Measurements from ENCODE around the gene ENKD1. TPM values are rescaled to one million over a fixed set of nuclear protein-coding genes. Genes with fewer than 3 reads are reported as not detected.

The ENKD1 gene
- total and polyA plus RNA-seq, 2 of the 13 experiments (the other 11 are each of a cell fraction or from before 2014, with no cell fraction given) = 10.8 to 20.8 TPM

DNA sequence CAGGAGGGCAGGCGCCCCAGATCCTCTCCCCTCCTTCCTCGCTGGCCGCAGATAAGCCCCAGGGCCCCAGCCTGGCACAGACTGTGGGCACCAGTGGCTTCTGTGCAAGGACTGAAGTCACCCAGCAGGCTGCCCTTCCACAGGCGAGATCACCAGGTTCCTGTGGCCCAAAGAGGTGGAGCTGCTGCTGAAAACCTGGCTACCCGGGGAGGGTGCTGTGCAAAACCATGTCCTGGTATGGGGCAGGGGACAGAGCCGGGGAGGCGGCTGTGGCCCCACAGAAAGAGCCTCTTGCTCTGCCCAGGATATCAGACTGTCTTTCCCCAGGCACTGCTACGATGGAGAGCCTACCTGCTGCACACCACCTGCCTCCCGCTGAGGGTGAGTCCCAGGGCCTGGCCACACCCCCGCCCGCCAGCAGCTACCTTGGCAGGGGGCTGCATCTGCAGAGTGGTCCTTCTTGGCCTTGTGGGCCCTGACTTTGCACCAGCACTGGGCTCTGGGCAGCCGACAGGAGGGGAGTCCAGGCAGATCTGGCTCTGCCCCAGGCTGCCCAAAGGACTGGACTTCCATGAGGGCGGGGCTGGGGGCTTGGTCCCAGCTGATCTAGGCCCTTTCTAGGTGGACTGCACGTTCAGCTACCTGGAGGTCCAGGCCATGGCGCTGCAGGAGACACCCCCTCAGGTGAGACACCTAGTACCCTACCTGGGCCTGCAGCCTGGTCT, 21.0 kb downstream of the ENKD1 start:
- POLR2A ChIA-PET = no interaction called here
- H3K9ac ChIP-seq (ENCODE audit: insufficient read depth, low read depth, low read length) = peak overlapping the region; percentile 11; the same call in 1 of the 2 replicates
- 70% methylated on average over 10 of the region's 15 CpGs for WGBS (ENCODE audit: low lambda C conversion rate)
- intact Hi-C loops (cut with micrococcal nuclease; ENCODE audit: unreplicated experiment) = no loop called here
- H3K79me2 ChIP-seq (ENCODE audit: insufficient read depth, low read length) = no peaks in the 10 kb centered on the region
- H3K36me3 ChIP-seq (replicated peaks in 1 of 2; ENCODE audit: control insufficient read depth in 1 of 2, insufficient read depth in 2 of 2, low read length in 2 of 2) = no peaks in the 10 kb centered on the region
- H3K27ac ChIP-seq (ENCODE audit: extremely low read length, insufficient read depth, low read length) = no peak overlapping the region
- no peak for FAIRE-seq
- H3K4me2 ChIP-seq (ENCODE audit: low read depth, low read length) = peak overlapping the region; percentile 99
- H2AFZ ChIP-seq (ENCODE audit: low read length) = no peak overlapping the region
- in situ Hi-C loops (cut with HindIII; ENCODE audit: extremely low pct_ligation_motif_present, low pct_unique_long_range_greater_than_20kb) = loop anchor here (5.0 kb wide), 1 partner anchor 98 kb away; no protein-coding TSS in a partner anchor
- TF ChIP-seq, protein P1, sequence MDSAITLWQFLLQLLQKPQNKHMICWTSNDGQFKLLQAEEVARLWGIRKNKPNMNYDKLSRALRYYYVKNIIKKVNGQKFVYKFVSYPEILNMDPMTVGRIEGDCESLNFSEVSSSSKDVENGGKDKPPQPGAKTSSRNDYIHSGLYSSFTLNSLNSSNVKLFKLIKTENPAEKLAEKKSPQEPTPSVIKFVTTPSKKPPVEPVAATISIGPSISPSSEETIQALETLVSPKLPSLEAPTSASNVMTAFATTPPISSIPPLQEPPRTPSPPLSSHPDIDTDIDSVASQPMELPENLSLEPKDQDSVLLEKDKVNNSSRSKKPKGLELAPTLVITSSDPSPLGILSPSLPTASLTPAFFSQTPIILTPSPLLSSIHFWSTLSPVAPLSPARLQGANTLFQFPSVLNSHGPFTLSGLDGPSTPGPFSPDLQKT (CRISPR knock-in tag; IDR thresholded peaks at IDR 0.05; ENCODE audit: borderline replicate concordance) = no peak
- TF ChIP-seq KDM2A (CRISPR knock-in tag; IDR thresholded peaks at IDR 0.05; ENCODE audit: borderline replicate concordance, low read depth) (0 out of 2 replicates have a peak, but pooled peaks have one; percentile 31), KLF16 (CRISPR knock-in tag; IDR thresholded peaks at IDR 0.05) (0 out of 4 replicates have a peak, but pooled peaks of 1 of the 2 experiments have one; percentile 29), YEATS4 (CRISPR knock-in tag; IDR thresholded peaks at IDR 0.05; ENCODE audit: borderline replicate concordance) (no peak), MXI1 (IDR thresholded peaks at IDR 0.05; ENCODE audit: borderline replicate concordance, low read depth, low read length) (0 out of 3 replicates have a peak, but pooled peaks have one; percentile 3), HNRNPL (IDR thresholded peaks at IDR 0.05; ENCODE audit: low read depth, low read length) (peak; percentile 80; the same call in 1 of the 2 replicates), ZNF343 (CRISPR knock-in tag; IDR thresholded peaks at IDR 0.05) (0 out of 2 replicates have a peak, but pooled peaks have one; percentile 17), RXRA (CRISPR knock-in tag; IDR thresholded peaks at IDR 0.05) (0 out of 2 replicates have a peak, but pooled peaks have one; percentile 24), SALL2 (CRISPR knock-in tag; IDR thresholded peaks at IDR 0.05) (no peak), MAFG (CRISPR knock-in tag; IDR thresholded peaks at IDR 0.05) (0 out of 2 replicates have a peak, but pooled peaks have one; percentile 12), ZNF572 (CRISPR knock-in tag; IDR thresholded peaks at IDR 0.05) (peak; percentile 89; the same call in 1 of the 2 replicates)
- TF ChIP-seq, protein P2, sequence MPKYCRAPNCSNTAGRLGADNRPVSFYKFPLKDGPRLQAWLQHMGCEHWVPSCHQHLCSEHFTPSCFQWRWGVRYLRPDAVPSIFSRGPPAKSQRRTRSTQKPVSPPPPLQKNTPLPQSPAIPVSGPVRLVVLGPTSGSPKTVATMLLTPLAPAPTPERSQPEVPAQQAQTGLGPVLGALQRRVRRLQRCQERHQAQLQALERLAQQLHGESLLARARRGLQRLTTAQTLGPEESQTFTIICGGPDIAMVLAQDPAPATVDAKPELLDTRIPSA (CRISPR knock-in tag; IDR thresholded peaks at IDR 0.05; ENCODE audit: borderline replicate concordance) = 0 out of 2 replicates have a peak, but pooled peaks have one; percentile 57
- TF ChIP-seq, protein P3, sequence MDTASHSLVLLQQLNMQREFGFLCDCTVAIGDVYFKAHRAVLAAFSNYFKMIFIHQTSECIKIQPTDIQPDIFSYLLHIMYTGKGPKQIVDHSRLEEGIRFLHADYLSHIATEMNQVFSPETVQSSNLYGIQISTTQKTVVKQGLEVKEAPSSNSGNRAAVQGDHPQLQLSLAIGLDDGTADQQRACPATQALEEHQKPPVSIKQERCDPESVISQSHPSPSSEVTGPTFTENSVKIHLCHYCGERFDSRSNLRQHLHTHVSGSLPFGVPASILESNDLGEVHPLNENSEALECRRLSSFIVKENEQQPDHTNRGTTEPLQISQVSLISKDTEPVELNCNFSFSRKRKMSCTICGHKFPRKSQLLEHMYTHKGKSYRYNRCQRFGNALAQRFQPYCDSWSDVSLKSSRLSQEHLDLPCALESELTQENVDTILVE (CRISPR knock-in tag; IDR thresholded peaks at IDR 0.05) = no peak
- TF ChIP-seq, protein P4, sequence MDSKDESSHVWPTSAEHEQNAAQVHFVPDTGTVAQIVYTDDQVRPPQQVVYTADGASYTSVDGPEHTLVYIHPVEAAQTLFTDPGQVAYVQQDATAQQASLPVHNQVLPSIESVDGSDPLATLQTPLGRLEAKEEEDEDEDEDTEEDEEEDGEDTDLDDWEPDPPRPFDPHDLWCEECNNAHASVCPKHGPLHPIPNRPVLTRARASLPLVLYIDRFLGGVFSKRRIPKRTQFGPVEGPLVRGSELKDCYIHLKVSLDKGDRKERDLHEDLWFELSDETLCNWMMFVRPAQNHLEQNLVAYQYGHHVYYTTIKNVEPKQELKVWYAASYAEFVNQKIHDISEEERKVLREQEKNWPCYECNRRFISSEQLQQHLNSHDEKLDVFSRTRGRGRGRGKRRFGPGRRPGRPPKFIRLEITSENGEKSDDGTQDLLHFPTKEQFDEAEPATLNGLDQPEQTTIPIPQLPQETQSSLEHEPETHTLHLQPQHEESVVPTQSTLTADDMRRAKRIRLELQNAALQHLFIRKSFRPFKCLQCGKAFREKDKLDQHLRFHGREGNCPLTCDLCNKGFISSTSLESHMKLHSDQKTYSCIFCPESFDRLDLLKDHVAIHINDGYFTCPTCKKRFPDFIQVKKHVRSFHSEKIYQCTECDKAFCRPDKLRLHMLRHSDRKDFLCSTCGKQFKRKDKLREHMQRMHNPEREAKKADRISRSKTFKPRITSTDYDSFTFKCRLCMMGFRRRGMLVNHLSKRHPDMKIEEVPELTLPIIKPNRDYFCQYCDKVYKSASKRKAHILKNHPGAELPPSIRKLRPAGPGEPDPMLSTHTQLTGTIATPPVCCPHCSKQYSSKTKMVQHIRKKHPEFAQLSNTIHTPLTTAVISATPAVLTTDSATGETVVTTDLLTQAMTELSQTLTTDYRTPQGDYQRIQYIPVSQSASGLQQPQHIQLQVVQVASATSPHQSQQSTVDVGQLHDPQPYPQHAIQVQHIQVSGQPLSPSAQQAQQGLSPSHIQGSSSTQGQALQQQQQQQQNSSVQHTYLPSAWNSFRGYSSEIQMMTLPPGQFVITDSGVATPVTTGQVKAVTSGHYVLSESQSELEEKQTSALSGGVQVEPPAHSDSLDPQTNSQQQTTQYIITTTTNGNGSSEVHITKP (CRISPR knock-in tag; IDR thresholded peaks at IDR 0.05; ENCODE audit: low read depth) = no peak
- H4K20me1 ChIP-seq (ENCODE audit: insufficient read depth, low read length) = peaks cover under 1% of the 10 kb centered on the region; the same call in 1 of the 2 replicates
- no peak for DNase-seq (ENCODE audit: low spot score)
- peak overlapping the region; percentile 47 to 71 (median 65); a peak in 3 of 6 replicates for H3K4me3 ChIP-seq (replicated peaks in 1 of 3; ENCODE audit: insufficient read depth in 1 of 3, low read depth in 2 of 3, low read length in 3 of 3)
- ATAC-seq = peak; percentile 3
- H3K4me1 ChIP-seq (ENCODE audit: insufficient read depth, low read length) = peaks cover 32% of the 10 kb centered on the region
- BruUV-seq (replicated peaks) = no TSS peak
- CTCF ChIA-PET (ENCODE audit: low intra/inter-chr PET ratio, low total read pairs) = interaction anchor here (1.0 to 6.2 kb wide), 5 partner anchors 22 to 152 kb away, joined by 4 to 52 read pairs (median 8); partner anchors contain the start of gene CTCF
- peaks cover 18 to 54% of the 10 kb centered on the region in 2 experiments for H3K27me3 ChIP-seq (ENCODE audit: control insufficient read depth in 1 of 2, insufficient read depth in 2 of 2, low read length in 2 of 2)
- no peaks in the 10 kb centered on the region for H3K9me3 ChIP-seq (ENCODE audit: low read length)

All from HepG2 (cell line).